Choroid plexus epithelial cell (primary cell): Measurements from ENCODE around the gene UCK2.

ENCODE experiments used
- DNase-seq: peaks from one replicate; pipeline ENCODE4 v3.0.0-alpha.2; 2010; ENCODE audit warnings: low read depth
- H3K4me3 ChIP-seq: 2 replicates; pipeline ENCODE4 v1.5.1; 2011; ENCODE audit warnings: low read depth, mild to moderate bottlenecking, control low read depth, low read length, moderate library complexity
- TF ChIP-seq, protein P1 (sequence below): conservative IDR thresholded peaks from 2 replicates; pipeline ENCODE4 v1.5.1; 2011; ENCODE audit warnings: low read depth, mild to moderate bottlenecking, control low read depth, inconsistent platforms, low read length, moderate library complexity

The UCK2 gene

GRCh38 chr1:165904948-165905347 lies 77.5 kb downstream of the UCK2 start:
- H3K4me3 ChIP-seq, result no peak overlapping the region
- TF ChIP-seq, protein P1, sequence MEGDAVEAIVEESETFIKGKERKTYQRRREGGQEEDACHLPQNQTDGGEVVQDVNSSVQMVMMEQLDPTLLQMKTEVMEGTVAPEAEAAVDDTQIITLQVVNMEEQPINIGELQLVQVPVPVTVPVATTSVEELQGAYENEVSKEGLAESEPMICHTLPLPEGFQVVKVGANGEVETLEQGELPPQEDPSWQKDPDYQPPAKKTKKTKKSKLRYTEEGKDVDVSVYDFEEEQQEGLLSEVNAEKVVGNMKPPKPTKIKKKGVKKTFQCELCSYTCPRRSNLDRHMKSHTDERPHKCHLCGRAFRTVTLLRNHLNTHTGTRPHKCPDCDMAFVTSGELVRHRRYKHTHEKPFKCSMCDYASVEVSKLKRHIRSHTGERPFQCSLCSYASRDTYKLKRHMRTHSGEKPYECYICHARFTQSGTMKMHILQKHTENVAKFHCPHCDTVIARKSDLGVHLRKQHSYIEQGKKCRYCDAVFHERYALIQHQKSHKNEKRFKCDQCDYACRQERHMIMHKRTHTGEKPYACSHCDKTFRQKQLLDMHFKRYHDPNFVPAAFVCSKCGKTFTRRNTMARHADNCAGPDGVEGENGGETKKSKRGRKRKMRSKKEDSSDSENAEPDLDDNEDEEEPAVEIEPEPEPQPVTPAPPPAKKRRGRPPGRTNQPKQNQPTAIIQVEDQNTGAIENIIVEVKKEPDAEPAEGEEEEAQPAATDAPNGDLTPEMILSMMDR, result no peak
- DNase-seq, result no peak

GRCh38 chr1:165905853-165906252 lies 78.4 kb downstream of the UCK2 start:
- H3K4me3 ChIP-seq, result no peak overlapping the region
- DNase-seq, result no peak

GRCh38 chr1:165907256-165907857 lies 79.9 kb downstream of the UCK2 start:
- H3K4me3 ChIP-seq, result no peak overlapping the region
- TF ChIP-seq, protein P1, result no peak
- no peak for DNase-seq

More at GRCh38 chr1:165905853-165906252, 78.4 kb downstream of the UCK2 start:
- TF ChIP-seq, protein P1, result no peak

GRCh38 chr1:165910764-165911421 lies 83.5 kb downstream of the UCK2 start:
- DNase-seq, result peak; percentile 73
- TF ChIP-seq, protein P1, result no peak

GRCh38 chr1:165911609-165912281 lies 84.3 kb downstream of the UCK2 start:
- TF ChIP-seq, protein P1, result no peak
- no peak overlapping the region for H3K4me3 ChIP-seq

More at GRCh38 chr1:165910764-165911421, 83.5 kb downstream of the UCK2 start:
- H3K4me3 ChIP-seq, result no peak overlapping the region

GRCh38 chr1:165912638-165913037 lies 85.2 kb downstream of the UCK2 start:
- TF ChIP-seq, protein P1, result no peak
- H3K4me3 ChIP-seq, result no peak overlapping the region
- DNase-seq, result no peak

More at GRCh38 chr1:165911609-165912281, 84.3 kb downstream of the UCK2 start:
- DNase-seq, result no peak
